Measurements from ENCODE around the gene SORL1.

SORL1 gene

DNA sequence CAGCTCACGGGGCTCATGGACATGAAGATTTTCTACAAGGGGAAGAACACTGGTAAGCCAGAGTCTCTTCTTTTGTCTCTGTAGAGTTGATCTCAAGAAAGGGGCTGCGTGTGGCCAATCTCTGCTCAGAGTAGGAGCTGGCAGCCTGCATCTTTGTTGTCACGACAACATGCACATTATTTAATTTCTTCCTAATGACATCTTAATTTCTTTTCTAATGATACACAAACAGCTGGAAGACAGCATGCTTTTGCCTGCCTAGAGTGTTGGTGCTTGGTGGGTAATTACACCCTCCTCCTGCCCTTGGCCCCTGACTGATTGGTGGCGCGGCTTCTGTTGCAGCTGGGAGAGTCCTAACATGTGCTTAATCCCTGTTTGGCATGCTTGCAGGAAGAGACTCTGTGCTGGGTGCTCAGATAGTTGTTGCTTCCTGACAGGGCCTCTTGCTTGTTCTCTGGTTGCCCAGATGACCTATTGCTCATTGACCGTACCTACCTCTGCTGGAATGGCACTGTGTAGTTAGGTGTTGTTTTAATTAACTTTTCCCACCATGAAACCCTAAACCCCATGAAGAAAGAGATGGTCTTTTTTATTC is 107.6 kb downstream of the SORL1 start:
- TF ChIP-seq FOXM1 (IDR thresholded peaks at IDR 0.05; ENCODE audit: borderline replicate concordance, low read depth), result no peak
- no peak for TF ChIP-seq EP300 (IDR thresholded peaks at IDR 0.05; ENCODE audit: borderline replicate concordance)
- no peak for TF ChIP-seq CEBPB (IDR thresholded peaks at IDR 0.05)

DNA sequence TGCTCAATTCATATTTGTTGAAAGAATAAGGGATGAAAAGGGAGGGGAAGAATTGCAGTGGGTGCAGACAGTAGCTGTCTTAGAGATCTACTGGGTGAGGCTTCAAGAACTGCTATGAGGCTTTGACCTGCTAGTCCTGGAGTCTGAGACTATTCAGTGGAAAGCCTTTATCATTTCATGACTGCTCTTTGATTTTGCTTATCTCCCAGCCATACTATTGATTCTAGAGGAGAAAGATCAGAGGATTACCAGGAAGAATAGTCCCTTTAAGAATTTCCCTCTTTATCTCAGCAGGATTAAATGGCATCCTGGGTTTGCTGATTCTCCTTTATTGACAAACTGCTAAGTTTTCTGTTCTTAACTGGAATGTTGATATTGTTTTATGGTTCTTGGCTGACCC is 108.1 kb downstream of the SORL1 start:
- TF ChIP-seq FOXM1 (IDR thresholded peaks at IDR 0.05; ENCODE audit: borderline replicate concordance, low read depth) (no peak), CEBPB (IDR thresholded peaks at IDR 0.05) (no peak), EGR1 (IDR thresholded peaks at IDR 0.05) (no peak), RAD21 (IDR thresholded peaks at IDR 0.05; ENCODE audit: low read depth) (no peak), ZBTB7A (IDR thresholded peaks at IDR 0.05; ENCODE audit: low read depth) (no peak), CREB1 (IDR thresholded peaks at IDR 0.05; ENCODE audit: low read depth) (no peak), TAF1 (IDR thresholded peaks at IDR 0.05; ENCODE audit: low read depth) (no peak), NFIC (IDR thresholded peaks at IDR 0.05) (no peak), YY1 (IDR thresholded peaks at IDR 0.05; ENCODE audit: low read depth) (no peak), TCF12 (IDR thresholded peaks at IDR 0.05; ENCODE audit: low read depth) (no peak), TEAD4 (IDR thresholded peaks at IDR 0.05) (no peak), EP300 (IDR thresholded peaks at IDR 0.05; ENCODE audit: borderline replicate concordance) (no peak)
- TF ChIP-seq, protein P1, sequence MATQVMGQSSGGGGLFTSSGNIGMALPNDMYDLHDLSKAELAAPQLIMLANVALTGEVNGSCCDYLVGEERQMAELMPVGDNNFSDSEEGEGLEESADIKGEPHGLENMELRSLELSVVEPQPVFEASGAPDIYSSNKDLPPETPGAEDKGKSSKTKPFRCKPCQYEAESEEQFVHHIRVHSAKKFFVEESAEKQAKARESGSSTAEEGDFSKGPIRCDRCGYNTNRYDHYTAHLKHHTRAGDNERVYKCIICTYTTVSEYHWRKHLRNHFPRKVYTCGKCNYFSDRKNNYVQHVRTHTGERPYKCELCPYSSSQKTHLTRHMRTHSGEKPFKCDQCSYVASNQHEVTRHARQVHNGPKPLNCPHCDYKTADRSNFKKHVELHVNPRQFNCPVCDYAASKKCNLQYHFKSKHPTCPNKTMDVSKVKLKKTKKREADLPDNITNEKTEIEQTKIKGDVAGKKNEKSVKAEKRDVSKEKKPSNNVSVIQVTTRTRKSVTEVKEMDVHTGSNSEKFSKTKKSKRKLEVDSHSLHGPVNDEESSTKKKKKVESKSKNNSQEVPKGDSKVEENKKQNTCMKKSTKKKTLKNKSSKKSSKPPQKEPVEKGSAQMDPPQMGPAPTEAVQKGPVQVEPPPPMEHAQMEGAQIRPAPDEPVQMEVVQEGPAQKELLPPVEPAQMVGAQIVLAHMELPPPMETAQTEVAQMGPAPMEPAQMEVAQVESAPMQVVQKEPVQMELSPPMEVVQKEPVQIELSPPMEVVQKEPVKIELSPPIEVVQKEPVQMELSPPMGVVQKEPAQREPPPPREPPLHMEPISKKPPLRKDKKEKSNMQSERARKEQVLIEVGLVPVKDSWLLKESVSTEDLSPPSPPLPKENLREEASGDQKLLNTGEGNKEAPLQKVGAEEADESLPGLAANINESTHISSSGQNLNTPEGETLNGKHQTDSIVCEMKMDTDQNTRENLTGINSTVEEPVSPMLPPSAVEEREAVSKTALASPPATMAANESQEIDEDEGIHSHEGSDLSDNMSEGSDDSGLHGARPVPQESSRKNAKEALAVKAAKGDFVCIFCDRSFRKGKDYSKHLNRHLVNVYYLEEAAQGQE (IDR thresholded peaks at IDR 0.05; ENCODE audit: low read depth), result no peak
- TF ChIP-seq, protein P2, sequence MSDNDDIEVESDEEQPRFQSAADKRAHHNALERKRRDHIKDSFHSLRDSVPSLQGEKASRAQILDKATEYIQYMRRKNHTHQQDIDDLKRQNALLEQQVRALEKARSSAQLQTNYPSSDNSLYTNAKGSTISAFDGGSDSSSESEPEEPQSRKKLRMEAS (IDR thresholded peaks at IDR 0.05), result no peak
- TF ChIP-seq, protein P3, sequence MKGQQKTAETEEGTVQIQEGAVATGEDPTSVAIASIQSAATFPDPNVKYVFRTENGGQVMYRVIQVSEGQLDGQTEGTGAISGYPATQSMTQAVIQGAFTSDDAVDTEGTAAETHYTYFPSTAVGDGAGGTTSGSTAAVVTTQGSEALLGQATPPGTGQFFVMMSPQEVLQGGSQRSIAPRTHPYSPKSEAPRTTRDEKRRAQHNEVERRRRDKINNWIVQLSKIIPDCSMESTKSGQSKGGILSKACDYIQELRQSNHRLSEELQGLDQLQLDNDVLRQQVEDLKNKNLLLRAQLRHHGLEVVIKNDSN (IDR thresholded peaks at IDR 0.05), result no peak

DNA sequence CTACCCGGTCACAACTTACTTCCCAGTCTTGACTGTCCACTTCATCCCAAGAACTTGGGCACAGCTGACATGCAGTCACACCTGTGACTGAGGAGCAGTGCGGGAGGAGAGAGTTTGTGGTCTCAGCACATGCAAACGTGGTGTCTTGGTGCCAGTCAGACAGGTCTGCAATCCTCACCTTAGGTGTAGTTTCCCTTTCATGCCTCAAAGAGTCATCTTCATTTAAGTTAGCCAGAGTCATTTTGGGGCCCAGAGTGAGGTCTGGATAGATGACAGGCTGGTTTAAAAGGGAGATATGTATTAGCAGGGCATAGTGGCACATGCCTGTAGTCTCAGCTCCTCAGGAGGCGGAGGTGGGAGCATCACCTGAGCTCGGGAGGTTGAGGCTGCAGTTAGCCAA is 109.1 kb downstream of the SORL1 start:
- TF ChIP-seq, protein P2 (IDR thresholded peaks at IDR 0.05), result no peak
- no peak for TF ChIP-seq TEAD4 (IDR thresholded peaks at IDR 0.05)

DNA sequence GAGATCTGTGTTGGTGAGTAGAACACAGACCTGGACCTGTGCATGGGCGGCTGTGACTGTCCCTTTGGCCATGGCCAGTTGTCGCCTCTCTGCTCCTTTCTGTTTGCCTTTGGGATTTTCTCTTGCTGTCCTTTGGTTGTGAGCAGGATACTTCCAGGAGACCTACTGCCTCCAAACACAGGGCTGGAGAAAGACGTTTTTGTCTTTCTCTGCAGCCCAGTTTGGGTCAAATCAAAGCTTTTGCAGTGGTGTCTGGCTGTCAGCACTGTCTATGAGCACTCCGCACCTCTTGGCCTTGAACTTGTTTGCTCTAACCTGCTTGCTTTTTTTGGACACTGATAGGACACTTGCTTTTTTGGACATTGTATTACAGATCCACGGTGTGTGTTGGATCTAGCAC is 109.6 kb downstream of the SORL1 start:
- TF ChIP-seq EGR1 (IDR thresholded peaks at IDR 0.05) (no peak), CREB1 (IDR thresholded peaks at IDR 0.05; ENCODE audit: low read depth) (no peak), NFIC (IDR thresholded peaks at IDR 0.05) (no peak), TEAD4 (IDR thresholded peaks at IDR 0.05) (no peak), TAF1 (IDR thresholded peaks at IDR 0.05; ENCODE audit: low read depth) (no peak), FOXM1 (IDR thresholded peaks at IDR 0.05; ENCODE audit: borderline replicate concordance, low read depth) (no peak), ZBTB7A (IDR thresholded peaks at IDR 0.05; ENCODE audit: low read depth) (no peak), YY1 (IDR thresholded peaks at IDR 0.05; ENCODE audit: low read depth) (no peak), TCF12 (IDR thresholded peaks at IDR 0.05; ENCODE audit: low read depth) (no peak), CEBPB (IDR thresholded peaks at IDR 0.05) (no peak), RAD21 (IDR thresholded peaks at IDR 0.05; ENCODE audit: low read depth) (no peak), EP300 (IDR thresholded peaks at IDR 0.05; ENCODE audit: borderline replicate concordance) (no peak)
- TF ChIP-seq, protein P1 (IDR thresholded peaks at IDR 0.05; ENCODE audit: low read depth), result no peak
- TF ChIP-seq, protein P2 (IDR thresholded peaks at IDR 0.05), result no peak
- TF ChIP-seq, protein P3 (IDR thresholded peaks at IDR 0.05), result no peak

DNA sequence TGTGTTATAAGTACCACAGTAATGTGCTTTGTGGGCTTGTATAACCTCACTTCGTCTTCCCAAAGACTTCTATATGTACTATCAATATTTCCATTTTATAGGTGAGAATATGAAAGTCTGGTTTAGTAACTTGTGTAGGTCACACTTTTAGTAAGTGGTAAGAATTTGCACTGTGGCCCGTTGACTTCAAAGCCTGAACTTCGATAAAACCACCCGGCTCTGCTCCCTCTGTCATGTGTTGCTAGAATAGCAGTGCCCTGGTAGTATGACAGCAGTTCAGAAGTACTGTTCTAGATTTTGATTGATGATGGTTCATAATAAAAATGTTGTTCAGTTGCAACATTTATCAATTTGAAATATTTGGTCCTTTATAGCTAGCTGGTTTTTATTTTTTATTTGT is 110.9 kb downstream of the SORL1 start:
- TF ChIP-seq TCF12 (IDR thresholded peaks at IDR 0.05; ENCODE audit: low read depth) (no peak), CREB1 (IDR thresholded peaks at IDR 0.05; ENCODE audit: low read depth) (no peak), YY1 (IDR thresholded peaks at IDR 0.05; ENCODE audit: low read depth) (no peak), EGR1 (IDR thresholded peaks at IDR 0.05) (no peak), CEBPB (IDR thresholded peaks at IDR 0.05) (no peak), NFIC (IDR thresholded peaks at IDR 0.05) (no peak), TEAD4 (IDR thresholded peaks at IDR 0.05) (no peak)
- TF ChIP-seq, protein P3 (IDR thresholded peaks at IDR 0.05), result no peak
